Karpas-422 (cell line): ENCODE results near the gene MYCBP2. TPM values are rescaled to one million over a fixed set of nuclear protein-coding genes. Genes with fewer than 3 reads are reported as not detected.
"Not testable (repeated sequence)": the region's sequence is repeated elsewhere in the genome, so short reads cannot be mapped to it uniquely, and the experiment has no call there.

Experiments used
- DNase-seq: peaks from one replicate; pipeline ENCODE4 v3.0.0-alpha.2; 2015
- H2AFZ ChIP-seq: fragments of 200-600 bp; sonication (generic); 2 replicates; pipeline ENCODE4 v1.6.1; 2014; ENCODE audit warnings: antibody characterized with exemption, low read length, mixed read lengths
- H3K27ac ChIP-seq: fragments of 200-600 bp; sonication (generic); 2 replicates; pipeline ENCODE4 v1.5.1; 2014; ENCODE audit warnings: mild to moderate bottlenecking, low read length, moderate library complexity
- H3K27me3 ChIP-seq: fragments of 200-600 bp; sonication (generic); 2 replicates; pipeline ENCODE4 v1.6.1; 2014; ENCODE audit warnings: low read length, mixed read lengths
- H3K36me3 ChIP-seq: fragments of 200-600 bp; sonication (generic); 2 replicates; pipeline ENCODE4 v1.6.1; 2014; ENCODE audit warnings: low read length, mixed read lengths; ENCODE audit not compliant: insufficient read depth
- H3K4me1 ChIP-seq: fragments of 200-600 bp; sonication (generic); 2 replicates; pipeline ENCODE4 v1.6.1; 2014; ENCODE audit warnings: mild to moderate bottlenecking, low read length, mixed read lengths
- H3K4me2 ChIP-seq: fragments of 200-600 bp; sonication (generic); 2 replicates; pipeline ENCODE4 v1.6.1; 2014; ENCODE audit warnings: low read length, low read depth, mild to moderate bottlenecking; ENCODE audit not compliant: poor library complexity, severe bottlenecking
- H3K4me3 ChIP-seq: fragments of 200-600 bp; sonication (generic); 2 replicates; pipeline ENCODE4 v1.5.1; 2014; ENCODE audit warnings: mild to moderate bottlenecking, antibody characterized with exemption, low read length, mixed read lengths
- H3K79me2 ChIP-seq: fragments of 200-600 bp; sonication (generic); 2 replicates; pipeline ENCODE4 v1.6.1; 2014; ENCODE audit warnings: mild to moderate bottlenecking, low read length, mixed read lengths
- H3K9ac ChIP-seq: fragments of 200-600 bp; sonication (generic); 2 replicates; pipeline ENCODE4 v1.6.0; 2014; ENCODE audit warnings: low read length
- H3K9me2 ChIP-seq: fragments of 200-600 bp; sonication (generic), shearing (Covaris generic); replicated peaks from 2 replicates; pipeline ENCODE4 v1.6.0; 2014; ENCODE audit warnings: mild to moderate bottlenecking, low read length, moderate library complexity; ENCODE audit not compliant: insufficient read depth
- H3K9me3 ChIP-seq: fragments of 300-700, 200-600 bp; sonication (generic); 2 replicates; pipeline ENCODE4 v1.6.1; 2014; ENCODE audit warnings: low read length, mixed read lengths
- H4K20me1 ChIP-seq: fragments of 200-600 bp; sonication (generic); 2 replicates; pipeline ENCODE4 v1.6.1; 2014; ENCODE audit warnings: mild to moderate bottlenecking, antibody characterized with exemption, low read length, low read depth; ENCODE audit not compliant: insufficient read depth
- total RNA-seq: library from RNA; depleted of rRNA; stranded (reverse); fragments of >200 nt; shearing (Covaris generic); gene quantifications from 2 replicates; pipeline ENCODE4 v1.2.3, GENCODE V29; 2014; ENCODE audit warnings: low replicate concordance

MYCBP2 gene
- total RNA-seq, 1 experiment from 2014 or later = 188 TPM

- Histone ChIP-seq H4K20me1 (no peaks in the 10 kb centered on the region), H3K9ac (no peak overlapping the region), H3K9me3 (no peaks in the 10 kb centered on the region), H3K27me3 (no peaks in the 10 kb centered on the region), H3K27ac (no peak overlapping the region), H3K9me2 (no peaks in the 10 kb centered on the region), H3K4me2 (no peak overlapping the region), H2AFZ (no peak overlapping the region), H3K4me1 (peaks cover 25% of the 10 kb centered on the region), H3K79me2 (peaks cover 83% of the 10 kb centered on the region), H3K4me3 (no peak overlapping the region), H3K36me3 (peaks cover 64% of the 10 kb centered on the region)
- DNase-seq = no peak
Observed at GRCh38 chr13:77289851-77290250, 37.0 kb downstream of the MYCBP2 start.

- H3K4me2 ChIP-seq, H3K9me3 ChIP-seq, H3K4me3 ChIP-seq, H3K9ac ChIP-seq, H3K27me3 ChIP-seq, H4K20me1 ChIP-seq, H2AFZ ChIP-seq, H3K27ac ChIP-seq, DNase-seq, H3K9me2 ChIP-seq: not testable (repeated sequence)
- Histone ChIP-seq H3K4me1 (peaks cover 25% of the 10 kb centered on the region), H3K36me3 (peaks cover 43% of the 10 kb centered on the region), H3K79me2 (peaks cover 81% of the 10 kb centered on the region)
Observed at GRCh38 chr13:77285632-77286031, 41.3 kb downstream of the MYCBP2 start.

GRCh38 chr13:77285098-77285497, 41.8 kb downstream of the MYCBP2 start:
- H3K9ac ChIP-seq = no peak overlapping the region
- DNase-seq = no peak
- H3K27me3 ChIP-seq = no peaks in the 10 kb centered on the region
- H3K79me2 ChIP-seq = peaks cover 81% of the 10 kb centered on the region
- H3K4me1 ChIP-seq = peaks cover 25% of the 10 kb centered on the region
- no peak overlapping the region for H3K4me3 ChIP-seq
- H3K27ac ChIP-seq = no peak overlapping the region
- H2AFZ ChIP-seq = no peak overlapping the region
- H4K20me1 ChIP-seq = no peaks in the 10 kb centered on the region
- no peaks in the 10 kb centered on the region for H3K9me3 ChIP-seq
- no peak overlapping the region for H3K4me2 ChIP-seq
- H3K36me3 ChIP-seq = peaks cover 37% of the 10 kb centered on the region
- no peaks in the 10 kb centered on the region for H3K9me2 ChIP-seq

- Histone ChIP-seq H3K27me3 (no peaks in the 10 kb centered on the region), H3K4me1 (no peaks in the 10 kb centered on the region), H3K79me2 (peaks cover 71% of the 10 kb centered on the region), H3K9me3 (no peaks in the 10 kb centered on the region), H3K36me3 (peaks cover 57% of the 10 kb centered on the region), H3K4me3 (no peak overlapping the region), H3K9me2 (no peaks in the 10 kb centered on the region), H2AFZ (no peak overlapping the region), H3K9ac (no peak overlapping the region), H3K4me2 (no peak overlapping the region), H4K20me1 (no peaks in the 10 kb centered on the region), H3K27ac (no peak overlapping the region)
- DNase-seq = no peak
Observed at GRCh38 chr13:77274126-77274525, 52.8 kb downstream of the MYCBP2 start.

- no peaks in the 10 kb centered on the region for H3K4me1 ChIP-seq
- H4K20me1 ChIP-seq = no peaks in the 10 kb centered on the region
- H3K27me3 ChIP-seq = no peaks in the 10 kb centered on the region
- H3K79me2 ChIP-seq = peaks cover 52% of the 10 kb centered on the region
- H3K4me2 ChIP-seq = no peak overlapping the region
- no peak overlapping the region for H3K9ac ChIP-seq
- H2AFZ ChIP-seq = no peak overlapping the region
- no peak for DNase-seq
- H3K4me3 ChIP-seq = no peak overlapping the region
- peaks cover 77% of the 10 kb centered on the region for H3K36me3 ChIP-seq
- H3K9me3 ChIP-seq = no peaks in the 10 kb centered on the region
- H3K9me2 ChIP-seq = no peaks in the 10 kb centered on the region
- H3K27ac ChIP-seq = no peak overlapping the region
Observed at GRCh38 chr13:77269141-77269540, 57.8 kb downstream of the MYCBP2 start.

DNA sequence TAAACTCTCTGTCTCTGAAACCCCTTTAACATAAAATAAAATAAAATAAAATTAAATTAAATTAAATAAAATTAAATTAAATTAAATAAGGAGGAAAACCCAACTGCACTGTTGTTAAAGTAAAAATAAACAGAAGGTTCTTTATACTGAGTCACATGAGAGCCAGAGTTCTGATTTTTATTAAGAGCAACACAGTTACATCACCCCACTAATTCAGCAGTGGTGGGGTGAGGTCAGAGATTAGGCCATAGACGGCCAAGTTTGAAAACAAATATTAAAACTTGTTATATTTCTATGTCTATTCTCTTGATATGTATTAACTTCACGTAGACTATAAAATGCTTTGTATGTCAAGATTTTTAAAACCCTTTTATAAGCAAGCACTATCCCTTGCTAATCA, 59.5 kb downstream of the MYCBP2 start:
- no peaks in the 10 kb centered on the region for H4K20me1 ChIP-seq
- peaks cover 47% of the 10 kb centered on the region for H3K79me2 ChIP-seq
- no peaks in the 10 kb centered on the region for H3K9me3 ChIP-seq
- no peak overlapping the region for H3K4me3 ChIP-seq
- H3K36me3 ChIP-seq = peaks cover 78% of the 10 kb centered on the region
- H2AFZ ChIP-seq = no peak overlapping the region
- H3K27me3 ChIP-seq = no peaks in the 10 kb centered on the region
- H3K27ac ChIP-seq = no peak overlapping the region
- no peak overlapping the region for H3K9ac ChIP-seq
- H3K4me1 ChIP-seq = no peaks in the 10 kb centered on the region
- no peak overlapping the region for H3K4me2 ChIP-seq
- no peak for DNase-seq
- H3K9me2 ChIP-seq = no peaks in the 10 kb centered on the region

DNA sequence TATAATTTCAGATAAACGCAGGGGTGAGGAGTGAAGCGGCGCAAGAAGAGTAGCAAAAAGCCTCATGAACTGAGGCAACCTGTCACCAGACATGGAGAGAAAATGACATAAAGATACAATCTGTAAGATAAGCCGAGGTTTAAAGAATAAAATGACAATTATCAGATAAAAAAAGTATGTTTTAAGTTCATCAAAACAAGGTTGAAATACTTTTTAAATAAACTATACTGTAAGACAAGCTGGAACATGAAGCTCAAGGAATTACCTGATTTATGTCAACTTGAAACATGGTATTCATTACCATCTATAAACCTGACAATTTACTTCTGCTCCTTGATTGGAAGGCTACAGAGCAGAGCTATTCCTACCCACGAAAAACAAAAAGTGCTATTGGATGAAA, 61.6 kb downstream of the MYCBP2 start:
- Histone ChIP-seq H3K4me3 (no peak overlapping the region), H3K9me3 (no peaks in the 10 kb centered on the region), H3K4me2 (no peak overlapping the region), H3K9me2 (no peaks in the 10 kb centered on the region), H3K36me3 (peaks cover 76% of the 10 kb centered on the region), H3K79me2 (peaks cover 40% of the 10 kb centered on the region), H4K20me1 (no peaks in the 10 kb centered on the region), H3K4me1 (no peaks in the 10 kb centered on the region), H3K27ac (no peak overlapping the region), H2AFZ (no peak overlapping the region), H3K9ac (no peak overlapping the region), H3K27me3 (no peaks in the 10 kb centered on the region)
- DNase-seq = no peak

DNA sequence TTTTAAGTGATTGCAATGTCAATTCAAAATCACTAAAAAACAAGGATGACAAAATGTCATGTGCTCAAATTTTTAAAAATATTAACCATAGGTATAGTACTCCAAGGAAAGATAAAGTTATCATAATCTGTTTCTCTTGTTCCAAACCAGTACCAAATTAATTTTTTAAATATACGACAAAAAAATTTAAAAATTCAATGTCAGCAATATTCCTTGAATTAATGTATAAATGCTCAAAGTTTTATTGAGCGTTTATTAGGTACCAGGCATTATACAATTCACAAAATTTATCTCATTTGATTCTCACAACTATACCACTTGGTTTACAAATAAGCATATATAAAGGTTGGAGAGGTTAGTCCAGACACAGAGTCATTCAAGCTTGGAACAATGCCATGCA, 64.7 kb downstream of the MYCBP2 start:
- Histone ChIP-seq H3K9me2 (no peaks in the 10 kb centered on the region), H3K36me3 (peaks cover 75% of the 10 kb centered on the region), H3K27me3 (no peaks in the 10 kb centered on the region), H4K20me1 (no peaks in the 10 kb centered on the region), H3K27ac (no peak overlapping the region), H3K4me1 (no peaks in the 10 kb centered on the region), H2AFZ (no peak overlapping the region), H3K9ac (no peak overlapping the region), H3K4me3 (no peak overlapping the region), H3K9me3 (no peaks in the 10 kb centered on the region), H3K4me2 (no peak overlapping the region), H3K79me2 (peaks cover 42% of the 10 kb centered on the region)
- DNase-seq = no peak

DNA sequence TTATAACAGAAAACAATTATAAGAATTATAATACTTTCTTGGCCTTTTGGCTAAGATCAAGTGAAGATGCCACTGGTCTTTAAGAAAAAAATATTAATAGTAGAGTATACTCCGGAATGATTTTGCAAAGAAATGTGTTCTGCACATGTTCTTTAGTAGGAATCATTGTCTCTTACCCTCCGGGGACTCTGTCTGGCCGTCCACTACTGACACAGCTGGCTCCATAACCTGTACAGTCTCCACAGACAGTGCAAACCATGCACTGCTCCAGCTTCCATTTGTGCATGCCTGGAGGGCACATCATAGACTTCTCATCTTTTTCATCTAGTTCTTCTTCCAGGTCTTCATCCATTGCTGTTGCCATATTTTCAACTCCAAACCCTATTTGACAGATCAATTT, 75.9 kb downstream of the MYCBP2 start:
- H3K27me3 ChIP-seq = no peaks in the 10 kb centered on the region
- H3K36me3 ChIP-seq = peaks cover 43% of the 10 kb centered on the region
- no peak overlapping the region for H3K4me2 ChIP-seq
- H3K4me1 ChIP-seq = no peaks in the 10 kb centered on the region
- H3K27ac ChIP-seq = no peak overlapping the region
- H3K9me3 ChIP-seq = no peaks in the 10 kb centered on the region
- H3K9me2 ChIP-seq = no peaks in the 10 kb centered on the region
- no peak overlapping the region for H3K4me3 ChIP-seq
- no peaks in the 10 kb centered on the region for H4K20me1 ChIP-seq
- H3K79me2 ChIP-seq = peaks cover 77% of the 10 kb centered on the region
- no peak overlapping the region for H2AFZ ChIP-seq
- no peak overlapping the region for H3K9ac ChIP-seq
- DNase-seq = no peak
